COR-L47 (cell line): Measurements from ENCODE around the gene PBX1.

Source experiments
- DNase-seq: peaks from one replicate; lab custom pipeline; 2025; lab: John Stamatoyannopoulos, UW

The PBX1 gene

DNA sequence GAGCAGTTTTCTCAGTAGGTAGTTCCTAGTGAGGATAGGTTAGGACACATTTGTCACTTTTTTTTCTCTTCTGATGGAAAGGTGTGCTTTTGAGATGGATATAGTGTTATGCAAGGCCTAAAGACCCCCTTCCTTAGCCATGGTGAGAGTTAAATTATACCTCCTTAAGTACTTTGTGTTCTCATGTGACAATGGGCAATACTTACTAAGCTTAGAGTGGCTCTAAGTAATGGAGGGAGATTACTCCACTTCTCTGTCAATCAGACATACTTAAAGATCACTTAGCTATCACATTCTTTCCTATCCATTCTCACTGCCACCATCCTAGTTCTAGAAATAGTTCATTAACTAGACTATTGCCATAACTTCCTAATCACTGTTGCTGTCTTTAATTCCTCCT is 265.6 kb downstream of the PBX1 start:
- no peak for DNase-seq

DNA sequence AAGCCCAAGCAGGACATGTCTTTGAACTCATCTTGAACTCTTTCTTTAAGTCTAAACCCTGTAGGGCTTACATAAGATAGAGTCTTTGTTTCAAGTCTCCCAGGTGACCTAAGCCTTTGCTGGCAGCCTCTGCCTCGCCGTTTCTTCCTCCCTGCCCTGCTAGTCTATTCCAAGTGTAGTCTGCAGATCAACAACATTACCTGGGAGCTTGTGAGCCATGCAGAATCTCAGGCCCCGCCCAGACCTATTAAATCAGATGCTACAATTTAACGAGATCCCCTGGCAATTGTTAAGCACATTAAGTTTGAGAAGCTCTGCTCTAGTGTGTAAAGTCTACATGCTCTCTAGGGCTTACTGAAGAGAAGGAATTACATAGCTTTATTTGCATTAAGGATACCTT is 271.6 kb downstream of the PBX1 start:
- no peak for DNase-seq

DNA sequence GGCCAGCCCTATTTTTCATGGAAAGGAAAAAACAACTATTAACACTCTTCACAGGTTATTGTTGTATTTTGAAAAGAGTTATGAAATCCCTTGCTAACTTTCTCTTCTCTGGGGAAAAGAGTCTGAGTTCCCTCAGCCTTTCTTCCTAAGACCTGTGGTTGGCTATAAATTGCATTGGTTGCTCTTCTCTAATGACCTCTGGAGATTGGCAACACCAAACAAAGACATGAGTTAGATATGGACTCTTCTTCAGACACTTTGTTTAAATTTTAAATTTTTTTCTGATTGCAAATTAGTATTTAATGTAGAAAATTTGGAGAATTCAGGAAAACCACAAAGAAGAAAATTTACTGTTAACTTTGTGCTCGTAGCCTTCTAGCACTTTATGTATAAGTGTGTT is 275.7 kb downstream of the PBX1 start:
- DNase-seq, result no peak

DNA sequence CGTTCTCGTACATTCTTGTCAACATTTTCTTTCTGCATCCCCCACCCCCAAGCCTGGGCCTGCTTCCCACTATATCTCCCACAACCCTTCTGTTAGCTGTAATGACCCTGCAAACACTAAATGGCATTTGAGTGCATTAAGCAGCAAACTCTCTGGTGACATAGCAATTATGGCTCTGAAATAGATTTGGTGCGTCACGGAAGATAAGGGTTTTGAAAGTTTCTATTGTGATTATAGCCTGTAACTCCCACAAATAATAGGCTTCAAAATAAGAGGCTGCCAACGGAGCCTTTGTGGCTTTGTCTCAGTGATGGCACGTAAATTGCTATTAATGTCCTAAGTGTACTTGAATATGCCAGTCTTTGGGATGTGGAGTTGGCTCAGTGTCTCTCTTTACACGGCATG is 277.6 kb downstream of the PBX1 start:
- DNase-seq, result peak; percentile 68

DNA sequence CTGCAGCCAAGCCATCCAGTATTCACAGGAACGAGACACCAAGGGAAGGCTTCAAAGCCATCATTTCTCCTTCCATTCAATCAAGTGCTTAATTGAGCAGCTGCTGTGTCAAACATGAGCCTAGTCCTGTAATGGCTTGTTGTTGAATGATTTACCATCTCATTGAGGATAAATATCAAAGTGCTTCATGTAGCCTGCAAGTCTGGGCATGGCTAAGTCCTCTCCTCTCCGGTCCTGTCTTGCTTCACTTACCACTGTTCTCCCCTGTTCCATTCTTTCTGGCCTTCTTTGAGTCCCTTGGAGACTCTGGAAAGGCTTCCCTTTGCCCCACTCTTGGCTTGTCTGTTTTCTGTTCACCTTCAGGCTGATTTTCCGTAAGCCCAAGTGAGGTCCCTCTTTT is 279.8 kb downstream of the PBX1 start:
- DNase-seq, result no peak

DNA sequence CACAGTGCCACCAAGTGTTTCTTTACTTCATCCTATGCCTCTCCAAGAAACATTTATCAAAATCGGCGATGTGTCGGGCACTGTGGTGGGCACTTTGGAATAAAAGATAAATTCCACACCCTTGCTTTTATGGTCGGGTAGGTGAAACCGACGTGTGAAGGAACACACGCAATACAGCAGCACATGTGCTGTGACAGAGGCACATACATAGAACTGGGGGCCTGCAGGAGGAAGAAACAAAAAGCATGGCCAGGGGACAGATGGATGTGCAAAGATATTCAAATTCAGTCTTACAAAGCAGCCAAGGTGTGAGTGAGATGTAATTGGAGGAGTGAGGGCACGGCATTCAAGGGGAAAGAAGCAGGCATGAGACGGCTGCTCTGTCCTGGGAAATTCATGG is 282.0 kb downstream of the PBX1 start:
- DNase-seq, result no peak

DNA sequence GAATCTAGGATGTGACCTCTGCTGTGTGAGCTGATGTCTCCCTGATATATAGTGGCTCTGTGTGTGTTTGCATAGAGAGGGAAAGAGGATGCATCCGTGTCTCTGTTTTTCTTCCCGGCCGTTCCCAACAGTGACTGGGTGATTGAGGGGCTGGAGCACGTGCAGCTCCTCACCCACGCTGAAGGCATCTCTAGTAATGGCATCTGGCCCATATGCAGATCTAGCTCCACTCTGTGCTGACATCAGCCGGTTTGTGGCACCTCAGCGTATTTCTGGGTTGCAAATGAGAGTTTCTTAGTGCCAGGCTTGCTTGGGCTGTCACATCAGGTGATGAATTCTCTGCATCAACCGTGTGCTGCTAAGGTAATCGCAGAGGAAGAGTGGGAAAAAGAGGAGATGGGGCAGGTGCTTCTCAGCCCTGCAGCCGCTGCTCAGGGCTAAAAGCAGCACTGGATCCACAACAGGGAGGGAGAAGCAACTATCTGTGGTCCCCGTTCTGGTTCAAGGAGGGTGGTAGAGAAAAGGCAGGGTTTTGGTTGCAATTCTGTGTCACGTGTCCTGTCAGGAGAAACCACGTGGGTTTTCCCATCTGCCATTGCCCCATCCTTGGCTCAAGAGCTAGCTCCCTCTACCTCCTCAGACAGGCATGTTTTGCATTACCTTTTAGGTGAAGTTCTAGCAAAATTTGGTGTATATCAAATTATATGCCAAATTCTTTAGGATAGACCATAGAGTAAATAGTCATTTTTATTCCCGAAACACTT is 282.9 kb downstream of the PBX1 start:
- no peak for DNase-seq

DNA sequence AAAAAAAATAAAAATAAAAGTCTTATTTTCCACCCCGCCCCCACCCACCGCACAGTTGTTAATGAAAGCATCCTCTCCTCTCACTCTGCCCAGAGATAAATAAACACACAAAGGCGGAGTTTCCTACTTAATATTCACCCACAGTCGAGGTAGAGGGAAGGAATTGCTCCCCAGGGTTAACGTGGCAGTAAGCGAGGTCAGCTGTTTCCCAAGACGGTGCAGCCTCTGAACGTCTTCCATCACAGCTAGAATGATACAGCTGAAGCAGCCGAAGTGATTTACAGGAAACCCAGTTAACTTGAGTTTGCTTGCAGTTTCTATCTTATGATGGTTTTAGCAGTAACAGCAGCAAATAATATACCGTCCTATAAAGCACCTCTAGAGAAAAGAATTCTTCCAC is 283.9 kb downstream of the PBX1 start:
- no peak for DNase-seq

DNA sequence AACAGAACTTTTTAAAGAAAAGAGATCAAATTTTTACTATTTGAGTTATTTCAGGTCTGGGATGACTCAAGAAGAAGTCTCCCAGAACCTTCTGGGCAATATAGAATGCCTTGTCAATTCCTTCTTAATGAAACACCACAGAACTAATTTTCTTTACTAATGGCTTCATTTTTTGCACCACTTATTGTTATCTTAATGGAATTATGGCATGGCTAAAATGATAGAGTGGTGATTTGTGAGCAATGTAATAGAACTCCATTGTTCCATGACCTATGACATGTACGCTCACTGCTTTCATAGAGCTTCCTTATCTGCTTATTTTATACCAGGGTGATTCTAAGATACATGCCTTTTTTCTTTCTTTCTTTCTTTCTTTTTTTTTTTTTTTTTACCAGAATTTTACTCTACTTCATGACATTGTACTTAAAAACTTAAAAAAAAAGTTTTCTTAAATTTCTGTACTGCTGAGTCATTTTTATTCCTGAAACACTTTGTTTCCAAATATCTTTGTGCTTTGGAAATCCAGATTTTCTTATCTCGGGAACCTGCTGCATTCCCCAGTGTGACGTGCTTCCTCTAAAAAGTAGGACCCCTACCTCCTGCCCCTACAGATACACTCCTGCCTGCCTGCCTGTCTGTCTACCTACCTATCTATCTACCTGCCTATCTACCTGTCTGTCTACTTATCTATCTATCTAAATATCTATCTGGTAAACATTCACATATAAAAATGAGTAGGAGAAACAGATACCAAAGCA is 284.9 kb downstream of the PBX1 start:
- DNase-seq, result no peak

DNA sequence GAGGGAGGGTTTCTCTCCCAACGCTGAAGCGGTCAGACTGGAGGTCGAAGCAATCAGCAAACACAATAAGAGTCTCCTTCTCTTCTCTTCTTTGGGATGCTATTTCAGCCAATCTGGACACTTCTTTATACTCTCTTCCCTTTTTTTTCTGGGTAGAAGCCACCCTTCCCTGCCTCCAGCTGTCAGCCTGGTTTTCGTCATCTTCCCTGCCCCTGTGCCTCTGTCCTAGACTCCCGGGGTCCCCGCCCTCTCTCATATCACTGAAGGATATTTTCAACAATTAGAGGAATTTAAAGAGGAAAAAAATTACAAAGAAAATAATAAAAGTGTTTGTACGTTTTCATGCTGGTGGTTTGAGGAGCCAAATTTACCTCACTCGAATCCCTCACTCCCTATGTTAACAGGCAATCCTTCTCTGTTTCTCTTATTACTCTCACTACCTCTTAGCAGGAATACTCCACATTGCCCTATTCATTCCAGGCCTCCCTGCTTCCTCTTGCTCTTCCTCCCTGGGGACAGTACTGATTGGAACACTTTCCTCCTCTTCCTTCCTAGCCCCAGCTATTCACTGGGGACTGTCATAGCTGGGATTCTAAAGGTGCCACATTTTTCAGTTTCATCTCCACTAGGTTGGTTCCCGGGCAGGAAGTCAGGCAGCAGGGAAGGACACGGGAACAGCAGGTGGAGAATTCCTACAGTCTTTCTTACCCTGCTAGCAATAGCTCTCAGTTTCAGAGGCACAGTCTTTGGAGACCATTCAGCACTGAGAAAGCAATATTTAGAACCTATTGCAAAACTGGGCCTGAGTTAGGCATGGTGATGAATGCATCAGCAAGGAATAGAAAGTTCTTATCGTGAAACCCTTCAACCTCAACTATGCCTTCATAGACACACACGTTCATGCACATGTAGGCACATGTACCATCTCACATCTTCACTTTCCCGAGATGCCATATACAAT is 288.0 kb downstream of the PBX1 start:
- DNase-seq, result no peak

DNA sequence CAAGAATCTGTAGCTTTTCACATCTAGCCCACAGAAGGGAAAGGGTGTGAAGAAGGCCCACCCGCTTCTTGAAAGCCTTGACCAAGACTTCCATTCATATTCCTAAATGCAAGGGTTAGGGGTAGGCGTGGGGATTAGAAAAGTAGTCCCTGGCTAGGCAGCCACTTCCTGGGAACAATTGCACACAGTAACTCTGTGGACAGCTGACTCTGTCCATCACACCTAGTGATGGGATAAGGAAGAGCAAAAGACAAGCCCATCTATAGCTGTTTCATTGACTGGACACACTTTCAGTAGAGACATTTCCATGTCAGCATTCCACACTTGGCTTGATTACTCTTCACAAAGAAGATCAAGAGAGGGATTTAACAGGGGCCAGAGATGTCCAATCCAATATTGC is 294.2 kb downstream of the PBX1 start:
- DNase-seq, result no peak

DNA sequence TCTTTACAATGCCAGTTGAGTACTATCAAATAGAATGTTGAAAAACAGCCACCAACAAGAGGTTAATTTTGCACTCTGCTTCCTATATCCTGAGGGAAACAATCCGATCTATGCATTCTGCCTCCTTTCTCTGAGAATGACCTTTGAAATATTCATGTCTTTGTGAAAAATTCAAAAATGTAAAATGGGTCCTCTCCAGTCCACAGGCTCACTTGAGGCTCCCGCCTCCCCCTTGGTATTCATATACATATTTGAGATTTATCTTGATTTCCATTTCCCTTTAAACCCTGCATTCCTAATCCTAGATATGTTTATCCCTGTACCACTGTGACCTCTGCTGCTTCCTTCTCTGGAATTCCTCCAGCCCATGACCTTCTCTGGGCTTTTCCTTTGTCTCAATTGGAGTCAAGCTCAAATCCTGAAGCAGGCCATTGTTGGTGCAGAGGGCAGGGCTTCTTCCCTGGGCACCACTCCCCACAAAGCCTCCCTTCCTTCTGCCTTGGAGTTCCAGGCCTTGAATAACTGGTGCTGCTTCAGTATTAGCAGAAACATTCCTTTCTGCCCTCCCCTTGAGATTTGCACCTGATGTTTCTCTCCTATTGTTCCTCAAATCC is 296.8 kb downstream of the PBX1 start:
- DNase-seq, result no peak

DNA sequence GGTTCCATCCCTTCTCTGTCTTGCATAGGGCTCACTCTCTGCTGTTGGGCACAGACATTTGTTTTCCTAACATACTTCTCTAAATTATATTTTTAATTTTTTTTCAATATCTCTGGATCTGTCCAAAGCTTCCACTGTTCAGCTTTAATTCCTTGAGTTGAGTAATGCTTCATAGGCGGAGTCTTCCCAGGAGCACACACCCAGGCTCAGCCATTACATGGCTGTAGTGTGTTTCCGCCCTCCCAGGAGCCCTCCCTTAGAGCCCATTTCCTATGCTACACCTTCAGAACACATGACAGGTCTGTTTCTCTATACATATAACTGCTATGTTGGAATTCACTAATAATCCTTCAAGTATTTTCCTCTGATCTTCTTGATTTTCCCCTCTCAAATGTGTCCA is 297.4 kb downstream of the PBX1 start:
- no peak for DNase-seq

DNA sequence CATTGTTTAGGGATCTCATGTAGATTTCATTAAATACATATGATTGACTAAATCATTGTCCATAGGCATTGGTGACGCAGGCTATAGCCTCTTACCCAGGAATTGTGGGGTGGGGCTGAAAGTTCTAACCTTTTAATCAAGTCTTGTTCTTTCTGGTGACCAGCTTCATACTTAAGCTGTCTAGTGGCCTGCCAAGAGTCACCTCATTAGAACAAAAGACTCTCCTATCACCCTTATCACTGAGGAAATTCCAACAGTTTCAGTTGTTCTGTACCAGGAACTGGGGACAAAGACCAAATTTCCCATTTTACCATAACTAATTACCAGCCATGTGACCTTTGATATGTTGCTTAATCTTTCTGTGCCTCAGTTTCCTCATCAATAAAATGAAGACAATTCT is 298.5 kb downstream of the PBX1 start:
- DNase-seq, result no peak

DNA sequence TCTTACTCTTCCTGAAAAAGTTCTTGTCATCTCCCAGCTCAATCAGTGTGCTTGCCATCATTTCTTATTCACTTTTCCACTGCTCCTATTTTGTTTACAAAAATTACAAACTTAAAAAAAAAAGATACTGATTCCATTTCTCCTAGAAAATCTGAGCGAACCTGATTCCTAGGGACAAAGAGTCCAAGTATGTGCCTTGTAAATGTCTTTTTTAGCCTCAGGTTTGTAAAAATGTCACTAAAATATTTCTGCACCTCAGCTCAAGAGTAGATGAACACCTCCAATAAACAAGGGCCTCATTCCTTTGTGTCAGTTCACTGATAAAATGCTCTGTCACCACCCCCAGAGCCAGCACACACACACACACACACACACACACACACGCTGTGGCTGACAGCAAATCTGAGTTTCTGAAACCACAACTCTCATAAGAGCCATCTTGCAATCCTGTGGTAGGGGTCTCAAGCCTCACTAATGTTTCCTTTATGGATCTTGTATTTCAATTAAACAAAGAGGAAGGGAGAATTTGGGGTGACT is 299.2 kb downstream of the PBX1 start:
- DNase-seq, result no peak

DNA sequence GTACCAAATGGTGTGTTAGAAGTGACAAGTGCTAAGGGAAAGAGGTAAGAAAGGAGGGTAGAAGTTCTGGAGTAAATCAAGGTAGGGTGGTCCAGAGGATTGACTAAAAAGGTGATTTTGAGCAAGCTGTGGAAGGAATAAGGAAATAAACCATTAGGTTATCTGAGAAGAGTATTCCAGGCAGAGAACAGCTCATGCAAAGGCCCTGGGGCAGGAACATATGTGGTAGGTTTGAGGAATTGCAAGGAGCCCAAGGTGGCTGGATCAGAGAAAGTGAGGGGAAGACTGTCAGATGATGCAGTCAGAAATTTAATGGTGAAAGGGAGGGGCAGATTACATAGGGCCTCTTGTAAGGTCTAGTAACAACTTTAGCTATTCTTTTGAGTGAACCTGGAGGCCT is 302.6 kb downstream of the PBX1 start:
- no peak for DNase-seq

DNA sequence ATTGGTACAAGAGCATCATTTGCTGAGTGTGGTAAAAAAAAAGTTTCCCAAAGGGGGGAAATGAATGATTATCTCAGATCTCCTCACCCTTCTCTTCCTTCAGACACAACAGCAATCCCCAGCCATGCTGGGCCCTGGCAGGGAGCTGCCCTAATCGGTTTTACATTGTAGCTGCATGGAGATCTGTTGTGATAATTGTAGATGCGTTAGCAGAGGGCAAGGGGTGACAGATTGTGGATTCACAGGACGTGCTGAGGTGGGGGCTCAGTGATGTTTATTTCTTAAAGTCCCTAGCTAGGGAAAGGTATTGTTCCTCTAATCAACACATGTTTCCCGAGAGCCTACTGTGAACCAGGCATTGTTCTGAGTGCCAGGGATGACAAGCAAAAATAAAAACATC is 304.1 kb downstream of the PBX1 start:
- DNase-seq, result no peak

DNA sequence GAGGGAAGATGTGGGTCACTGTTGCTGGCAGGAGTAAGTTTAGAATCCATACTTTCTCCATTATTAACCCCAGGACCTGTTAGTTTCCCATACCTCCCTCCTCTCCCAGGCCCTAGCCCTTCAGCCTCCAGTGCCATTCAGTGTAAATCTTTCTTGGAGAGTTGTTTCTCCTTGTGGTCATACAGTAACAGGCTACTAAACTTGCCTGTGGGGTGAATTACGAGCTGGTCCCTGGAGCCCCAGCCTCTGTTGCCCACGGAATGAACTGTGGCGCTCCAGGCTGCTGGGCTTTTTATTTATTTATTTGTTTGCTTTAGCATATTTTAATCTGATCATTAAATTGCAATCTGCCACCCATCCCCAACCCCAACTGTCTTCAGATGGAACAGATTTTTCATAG is 305.2 kb downstream of the PBX1 start:
- no peak for DNase-seq

DNA sequence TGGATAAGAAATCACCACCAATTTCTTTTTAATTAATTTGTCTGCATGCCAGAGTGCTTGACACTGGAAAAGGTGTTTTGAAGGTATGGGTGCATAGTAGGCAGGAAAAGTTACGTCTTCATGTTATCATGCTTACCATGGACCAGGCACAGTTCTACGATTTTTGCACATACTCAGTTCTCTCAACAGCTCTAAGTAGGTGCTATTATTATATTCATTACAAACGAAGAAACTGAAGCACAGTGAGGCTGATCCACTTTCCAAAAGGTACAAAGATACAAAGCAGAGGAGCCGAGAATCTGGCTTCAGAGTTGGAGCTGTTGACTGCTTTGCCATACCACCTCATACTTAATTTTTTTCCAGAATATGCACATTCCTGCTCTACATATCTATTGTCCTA is 306.4 kb downstream of the PBX1 start:
- DNase-seq, result no peak

DNA sequence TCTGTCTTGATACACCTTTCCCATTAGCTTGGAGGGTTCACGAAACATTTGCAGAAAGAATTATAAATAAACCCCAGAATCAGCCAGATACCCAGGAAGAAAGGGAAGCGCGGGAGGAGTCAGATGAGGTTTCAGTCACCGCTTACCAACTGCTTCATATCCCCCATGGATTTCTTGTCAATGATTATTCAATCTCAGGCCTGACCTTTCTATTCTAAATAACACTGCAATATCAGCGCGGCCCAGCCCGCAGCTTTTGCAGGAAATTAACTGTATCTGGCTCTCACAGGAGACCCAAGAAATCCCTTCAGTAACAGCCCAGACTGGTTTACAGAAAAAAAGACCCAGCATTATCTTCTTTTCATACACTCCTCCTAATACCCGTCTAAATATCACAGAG is 308.6 kb downstream of the PBX1 start:
- DNase-seq, result no peak

DNA sequence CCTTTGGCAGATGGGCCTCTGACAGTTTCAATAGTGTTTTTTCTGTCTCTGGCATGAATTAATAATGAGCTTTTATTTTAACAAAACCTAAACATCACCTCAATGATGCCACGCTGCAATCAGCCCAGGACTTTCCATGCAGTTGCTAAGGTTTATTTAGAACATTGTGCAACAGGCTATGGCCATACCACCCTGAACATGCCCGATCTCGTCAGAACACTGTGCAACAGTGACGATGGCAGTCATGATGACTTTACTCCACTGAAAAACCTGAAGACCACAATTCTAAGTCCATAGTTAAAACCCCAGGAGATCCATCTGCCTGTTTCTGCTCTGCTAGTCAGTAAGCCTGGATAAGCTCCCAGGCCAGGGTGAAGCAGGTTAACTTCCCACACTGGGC is 310.0 kb downstream of the PBX1 start:
- DNase-seq, result no peak

DNA sequence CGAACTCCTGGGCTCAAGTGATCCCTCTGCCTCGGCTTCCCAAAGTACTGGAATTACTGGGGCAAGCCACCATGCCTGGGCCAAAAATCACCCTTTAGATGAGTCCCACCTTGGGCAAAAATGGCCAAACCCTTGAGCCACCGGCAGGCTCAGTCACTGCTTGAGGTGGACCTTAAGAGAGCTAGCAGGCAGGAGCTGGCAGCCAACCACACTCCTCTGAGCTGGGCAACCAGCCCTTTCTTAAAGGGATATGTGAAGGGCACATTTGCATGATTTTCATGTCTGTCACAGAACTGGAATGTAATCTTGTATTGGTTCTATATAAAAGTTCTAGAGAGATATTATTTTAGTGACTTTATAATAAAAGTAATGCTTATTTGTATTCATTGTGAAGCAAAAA is 316.5 kb downstream of the PBX1 start:
- DNase-seq, result no peak
